ENCODE results near the gene GAS2. TPM values are rescaled to one million over a fixed set of nuclear protein-coding genes. Genes with fewer than 3 reads are reported as not detected.

The GAS2 gene
- total RNA-seq, 6 experiments from 2014 or later, result 16.1 to 35.6 (median 27.8) TPM

- Histone ChIP-seq H3K36me3 (peaks cover 0 to 6% (median 0%) of the 10 kb centered on the region in 4 donors), H3K4me3 (no peak overlapping the region), H3K4me1 (no peaks in the 10 kb centered on the region), H3K27me3 (no peaks in the 10 kb centered on the region), H3K27ac (no peak overlapping the region), H3K9me3 (no peaks in the 10 kb centered on the region)
- intact Hi-C loops (cut with DNase I), result no loop called here
- TF ChIP-seq CTCF (IDR thresholded peaks at IDR 0.05) (no peak), POLR2A (IDR thresholded peaks at IDR 0.05) (no peak)
- no peak for ATAC-seq
- WGBS (ENCODE audit: insufficient coverage, low coverage, low lambda C conversion rate, missing lambda C conversion rate), result 100% methylated on average over 1 of the region's 1 CpG
- no peak for DNase-seq
Measured at GRCh38 chr11:22733475-22734248, 67.3 kb downstream of the GAS2 start.

GRCh38 chr11:22734628-22735345 lies 68.4 kb downstream of the GAS2 start:
- WGBS (ENCODE audit: insufficient coverage, low coverage, low lambda C conversion rate, missing lambda C conversion rate), result 68% methylated on average over 2 of the region's 2 CpGs
- intact Hi-C loops (cut with DNase I), result no loop called here
- DNase-seq (no peak), ATAC-seq (peak in 3 of 4 donors; percentile 29 to 50 (median 32))
- Histone ChIP-seq H3K36me3 (peaks cover 0 to 6% (median 0%) of the 10 kb centered on the region in 4 donors), H3K4me3 (no peak overlapping the region), H3K27ac (no peak overlapping the region), H3K27me3 (no peaks in the 10 kb centered on the region), H3K9me3 (no peaks in the 10 kb centered on the region), H3K4me1 (no peaks in the 10 kb centered on the region)
- TF ChIP-seq CTCF (IDR thresholded peaks at IDR 0.05), result no peak

GRCh38 chr11:22742157-22742613 lies 75.8 kb downstream of the GAS2 start:
- Histone ChIP-seq H3K27ac (no peak overlapping the region), H3K9me3 (no peaks in the 10 kb centered on the region), H3K36me3 (peaks cover 0 to 6% (median 0%) of the 10 kb centered on the region in 4 donors), H3K27me3 (no peaks in the 10 kb centered on the region), H3K4me3 (no peak overlapping the region), H3K4me1 (no peaks in the 10 kb centered on the region)
- TF ChIP-seq CTCF (IDR thresholded peaks at IDR 0.05) (no peak), POLR2A (IDR thresholded peaks at IDR 0.05) (no peak)
- intact Hi-C loops (cut with DNase I), result no loop called here
- WGBS (ENCODE audit: insufficient coverage, low coverage, low lambda C conversion rate, missing lambda C conversion rate), result 61% methylated on average over 2 of the region's 2 CpGs
- ATAC-seq, result no peak
- DNase-seq, result no peak

- no peak overlapping the region for H3K4me3 ChIP-seq
- intact Hi-C loops (cut with DNase I), result no loop called here
- no peaks in the 10 kb centered on the region for H3K4me1 ChIP-seq
- H3K9me3 ChIP-seq, result no peaks in the 10 kb centered on the region
- H3K36me3 ChIP-seq, result no peaks in the 10 kb centered on the region
- H3K27ac ChIP-seq, result no peak overlapping the region
- TF ChIP-seq CTCF (IDR thresholded peaks at IDR 0.05) (no peak), POLR2A (IDR thresholded peaks at IDR 0.05) (no peak)
- 75% methylated on average over 2 of the region's 2 CpGs for WGBS (ENCODE audit: insufficient coverage, low coverage, low lambda C conversion rate, missing lambda C conversion rate)
- no peak for ATAC-seq
- no peak for DNase-seq
- H3K27me3 ChIP-seq, result no peaks in the 10 kb centered on the region
Measured at GRCh38 chr11:22749536-22749935, 83.1 kb downstream of the GAS2 start.

Measured in right lobe of liver (tissue), 6 donors.